MM.1S (cell line): Measurements from ENCODE around the gene CDC42BPA.

Source experiments
- DNase-seq: peaks from one replicate; pipeline ENCODE4 v3.0.0-alpha.2; 2015
- H2AFZ ChIP-seq: fragments of 300-600 bp; sonication (generic); 2 replicates; pipeline ENCODE4 v1.6.0; 2016; ENCODE audit warnings: antibody characterized with exemption, low read length
- H3F3A ChIP-seq: fragments of 300-600 bp; sonication (generic); 2 replicates; pipeline ENCODE4 v1.6.1; 2016; ENCODE audit warnings: mild to moderate bottlenecking, antibody characterized with exemption, low read length, moderate library complexity, mixed read lengths; ENCODE audit not compliant: insufficient read depth
- H3K27ac ChIP-seq: fragments of 300-600 bp; sonication (generic); 2 replicates; pipeline ENCODE4 v1.5.1; 2016; ENCODE audit warnings: mild to moderate bottlenecking, low read length
- H3K27me3 ChIP-seq: fragments of 300-600 bp; sonication (generic); replicated peaks from 2 replicates; pipeline ENCODE4 v1.6.0; 2016; ENCODE audit warnings: low read length; ENCODE audit not compliant: insufficient read depth
- H3K36me3 ChIP-seq: fragments of 300-600 bp; sonication (generic); replicated peaks from 2 replicates; pipeline ENCODE4 v1.6.1; 2016; ENCODE audit warnings: mild to moderate bottlenecking, low read length, mixed read lengths; ENCODE audit not compliant: insufficient read depth
- H3K4me1 ChIP-seq: fragments of 300-600 bp; sonication (generic); 2 replicates; pipeline ENCODE4 v1.6.1; 2016; ENCODE audit warnings: low read length, mixed read lengths
- H3K4me2 ChIP-seq: fragments of 300-600 bp; sonication (generic); 2 replicates; pipeline ENCODE4 v1.6.0; 2016; ENCODE audit warnings: low read depth, low read length
- H3K4me3 ChIP-seq: fragments of 300-600 bp; sonication (generic); 2 replicates; pipeline ENCODE4 v1.5.1; 2016; ENCODE audit warnings: low read length, mixed read lengths
- H3K79me2 ChIP-seq: fragments of 300-600 bp; sonication (generic); 2 replicates; pipeline ENCODE4 v1.6.1; 2016; ENCODE audit warnings: mixed run types, low read length, mixed read lengths
- H3K9ac ChIP-seq: fragments of 300-600 bp; sonication (generic); 2 replicates; pipeline ENCODE4 v1.6.1; 2016; ENCODE audit warnings: low read length, mixed read lengths
- H3K9me2 ChIP-seq: fragments of 300-600 bp; sonication (generic); replicated peaks from 2 replicates; pipeline ENCODE4 v1.6.1; 2016; ENCODE audit warnings: mild to moderate bottlenecking, low read length, mixed read lengths; ENCODE audit not compliant: insufficient read depth
- H3K9me3 ChIP-seq: fragments of 300-600 bp; sonication (generic); replicated peaks from 2 replicates; pipeline ENCODE4 v1.6.1; 2016; ENCODE audit warnings: mild to moderate bottlenecking, low read length, mixed read lengths; ENCODE audit not compliant: insufficient read depth
- H4K20me1 ChIP-seq: fragments of 300-600 bp; sonication (generic); 2 replicates; pipeline ENCODE4 v1.6.1; 2016; ENCODE audit warnings: mild to moderate bottlenecking, low read length, moderate library complexity, mixed read lengths; ENCODE audit not compliant: insufficient read depth
- CTCF ChIP-seq: fragments of 300-600 bp; sonication (generic); IDR thresholded peaks from 2 replicates; pipeline ENCODE4 v1.5.1; 2016; ENCODE audit warnings: antibody characterized with exemption, low read length, mixed read lengths
- EZH2 ChIP-seq: fragments of 300-600 bp; sonication (generic); optimal IDR thresholded peaks from 2 replicates; pipeline ENCODE3; 2017; ENCODE audit warnings: low read depth, mild to moderate bottlenecking, antibody characterized with exemption, low read length, mixed read lengths
- EZH2phosphoT487 ChIP-seq: fragments of 300-600 bp; sonication (generic); IDR thresholded peaks from 2 replicates; pipeline ENCODE4 v1.6.1; 2018; ENCODE audit warnings: antibody characterized with exemption, low read length

CDC42BPA gene

GRCh38 chr1:226954337-226954736 is 364.0 kb downstream of the CDC42BPA start:
- H3K27me3 ChIP-seq = no peaks in the 10 kb centered on the region
- H4K20me1 ChIP-seq = peaks cover 6% of the 10 kb centered on the region; the same call in 1 of the 2 replicates
- no peaks in the 10 kb centered on the region for H3K9me2 ChIP-seq
- no peak overlapping the region for H3K4me2 ChIP-seq
- TF ChIP-seq CTCF (no peak), EZH2phosphoT487 (no peak), EZH2 (no peak)
- H3K36me3 ChIP-seq = no peaks in the 10 kb centered on the region
- H2AFZ ChIP-seq = no peak overlapping the region
- no peaks in the 10 kb centered on the region for H3K9me3 ChIP-seq
- no peak for DNase-seq
- peaks cover 86% of the 10 kb centered on the region for H3K79me2 ChIP-seq
- H3K4me3 ChIP-seq = no peak overlapping the region
- no peak overlapping the region for H3K27ac ChIP-seq
- H3K9ac ChIP-seq = no peak overlapping the region
- H3F3A ChIP-seq = no peaks in the 10 kb centered on the region
- no peaks in the 10 kb centered on the region for H3K4me1 ChIP-seq

GRCh38 chr1:226953175-226953800 is 365.0 kb downstream of the CDC42BPA start:
- H3K79me2 ChIP-seq = peaks cover 86% of the 10 kb centered on the region
- H3K36me3 ChIP-seq = no peaks in the 10 kb centered on the region

GRCh38 chr1:226952118-226952441 is 366.2 kb downstream of the CDC42BPA start:
- no peak for TF ChIP-seq EZH2
- no peak overlapping the region for H3K27ac ChIP-seq
- no peak overlapping the region for H3K4me2 ChIP-seq
- H2AFZ ChIP-seq = no peak overlapping the region
- DNase-seq = no peak
- H3K9me2 ChIP-seq = no peaks in the 10 kb centered on the region
- H3K36me3 ChIP-seq = no peaks in the 10 kb centered on the region
- no peaks in the 10 kb centered on the region for H3K4me1 ChIP-seq
- no peaks in the 10 kb centered on the region for H3K27me3 ChIP-seq
- no peaks in the 10 kb centered on the region for H3K9me3 ChIP-seq
- H3K4me3 ChIP-seq = no peak overlapping the region
- H3F3A ChIP-seq = no peaks in the 10 kb centered on the region
- H3K79me2 ChIP-seq = peaks cover 86% of the 10 kb centered on the region
- H3K9ac ChIP-seq = no peak overlapping the region
- H4K20me1 ChIP-seq = peaks cover 8% of the 10 kb centered on the region; the same call in 1 of the 2 replicates

More at GRCh38 chr1:226953175-226953800, 365.0 kb downstream of the CDC42BPA start:
- no peak for TF ChIP-seq EZH2phosphoT487
- TF ChIP-seq EZH2 = no peak
- Histone ChIP-seq H3K4me1 (no peaks in the 10 kb centered on the region), H3K9me2 (no peaks in the 10 kb centered on the region), H4K20me1 (peaks cover 6% of the 10 kb centered on the region; the same call in 1 of the 2 replicates), H3K27me3 (no peaks in the 10 kb centered on the region), H3K9me3 (no peaks in the 10 kb centered on the region), H3K4me2 (no peak overlapping the region), H3K27ac (no peak overlapping the region), H3F3A (no peaks in the 10 kb centered on the region), H2AFZ (no peak overlapping the region), H3K9ac (no peak overlapping the region), H3K4me3 (no peak overlapping the region)
- DNase-seq = no peak

GRCh38 chr1:226951286-226952117 is 366.8 kb downstream of the CDC42BPA start:
- Histone ChIP-seq H4K20me1 (peaks cover 9% of the 10 kb centered on the region; the same call in 1 of the 2 replicates), H3K9me2 (no peaks in the 10 kb centered on the region), H3K79me2 (peaks cover 89% of the 10 kb centered on the region), H3K27ac (no peak overlapping the region), H3K9ac (no peak overlapping the region), H3K4me3 (no peak overlapping the region), H3K27me3 (no peaks in the 10 kb centered on the region), H3K4me1 (no peaks in the 10 kb centered on the region), H3K4me2 (no peak overlapping the region), H2AFZ (no peak overlapping the region), H3F3A (no peaks in the 10 kb centered on the region), H3K9me3 (no peaks in the 10 kb centered on the region), H3K36me3 (no peaks in the 10 kb centered on the region)
- no peak for TF ChIP-seq EZH2
- no peak for TF ChIP-seq CTCF
- no peak for TF ChIP-seq EZH2phosphoT487
- DNase-seq = no peak
